ENCODE data around the gene TTC16. TPM values are rescaled to one million over a fixed set of nuclear protein-coding genes. Genes with fewer than 3 reads are reported as not detected.
A peak's percentile ranks its signal among the peaks of the same experiment; 100 is the strongest.

Gene TTC16
- total RNA-seq, 1 donor from 2014 or later: 0.41 TPM

DNA sequence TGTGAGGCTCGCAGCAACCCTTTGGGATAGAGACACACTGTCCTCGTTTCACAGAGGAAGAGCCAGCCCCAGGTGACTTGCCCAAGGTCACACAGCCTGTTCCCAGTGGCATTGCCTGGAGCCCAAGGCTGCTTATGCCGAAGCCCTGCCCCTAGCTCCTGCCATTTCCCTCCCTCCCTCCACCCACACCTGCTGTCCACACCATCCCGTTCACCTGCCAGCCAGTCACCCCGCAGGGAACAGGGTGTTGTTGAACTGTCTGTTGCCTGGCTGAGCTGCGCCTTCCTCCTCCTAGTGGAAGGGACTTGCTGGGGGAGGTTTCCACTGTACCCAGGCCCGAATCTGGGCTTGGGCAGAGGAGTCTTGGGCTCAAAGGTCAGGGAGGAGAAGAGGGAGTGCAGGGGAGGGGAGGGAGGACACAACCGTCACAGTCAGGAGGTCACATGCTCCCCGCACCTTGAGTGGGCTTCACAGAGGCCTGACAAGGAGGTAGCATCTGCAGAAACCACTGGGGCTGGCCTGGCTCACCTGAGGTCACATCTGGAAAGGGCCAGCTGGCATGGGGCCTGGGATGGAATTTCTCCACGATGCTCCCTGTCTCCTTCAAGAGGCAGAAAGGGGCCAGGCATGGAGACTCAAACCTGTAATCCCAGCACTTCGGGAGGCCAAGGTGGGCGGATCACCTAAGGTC is 6.3 kb downstream of the TTC16 start:
- ATAC-seq: no peak
- no peak overlapping the region for H3K27ac ChIP-seq
- H3K4me3 ChIP-seq: no peak overlapping the region
- no peaks in the 10 kb centered on the region for H3K36me3 ChIP-seq
- H3K9me3 ChIP-seq: no peaks in the 10 kb centered on the region
- TF ChIP-seq, protein P1, sequence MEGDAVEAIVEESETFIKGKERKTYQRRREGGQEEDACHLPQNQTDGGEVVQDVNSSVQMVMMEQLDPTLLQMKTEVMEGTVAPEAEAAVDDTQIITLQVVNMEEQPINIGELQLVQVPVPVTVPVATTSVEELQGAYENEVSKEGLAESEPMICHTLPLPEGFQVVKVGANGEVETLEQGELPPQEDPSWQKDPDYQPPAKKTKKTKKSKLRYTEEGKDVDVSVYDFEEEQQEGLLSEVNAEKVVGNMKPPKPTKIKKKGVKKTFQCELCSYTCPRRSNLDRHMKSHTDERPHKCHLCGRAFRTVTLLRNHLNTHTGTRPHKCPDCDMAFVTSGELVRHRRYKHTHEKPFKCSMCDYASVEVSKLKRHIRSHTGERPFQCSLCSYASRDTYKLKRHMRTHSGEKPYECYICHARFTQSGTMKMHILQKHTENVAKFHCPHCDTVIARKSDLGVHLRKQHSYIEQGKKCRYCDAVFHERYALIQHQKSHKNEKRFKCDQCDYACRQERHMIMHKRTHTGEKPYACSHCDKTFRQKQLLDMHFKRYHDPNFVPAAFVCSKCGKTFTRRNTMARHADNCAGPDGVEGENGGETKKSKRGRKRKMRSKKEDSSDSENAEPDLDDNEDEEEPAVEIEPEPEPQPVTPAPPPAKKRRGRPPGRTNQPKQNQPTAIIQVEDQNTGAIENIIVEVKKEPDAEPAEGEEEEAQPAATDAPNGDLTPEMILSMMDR (IDR thresholded peaks at IDR 0.05): no peak
- H3K27me3 ChIP-seq: no peaks in the 10 kb centered on the region
- intact Hi-C loops (cut with DNase I): loop anchor here (10.0 kb wide), 1 partner anchor 227 kb away; no protein-coding TSS in a partner anchor
- DNase-seq: no peak
- peaks cover 10% of the 10 kb centered on the region for H3K4me1 ChIP-seq

- intact Hi-C loops (cut with DNase I): loop anchor here (10.0 kb wide), 1 partner anchor 228 kb away; no protein-coding TSS in a partner anchor
- H3K27me3 ChIP-seq: no peaks in the 10 kb centered on the region
- no peak overlapping the region for H3K27ac ChIP-seq
- DNase-seq (no peak), ATAC-seq (no peak)
- peaks cover 10% of the 10 kb centered on the region for H3K4me1 ChIP-seq
- TF ChIP-seq, protein P1 (IDR thresholded peaks at IDR 0.05): no peak
- H3K36me3 ChIP-seq: no peaks in the 10 kb centered on the region
- no peak overlapping the region for H3K4me3 ChIP-seq
- no peaks in the 10 kb centered on the region for H3K9me3 ChIP-seq
These were observed 7.1 kb downstream of the TTC16 start for GRCh38 chr9:127723013-127723412.

DNA sequence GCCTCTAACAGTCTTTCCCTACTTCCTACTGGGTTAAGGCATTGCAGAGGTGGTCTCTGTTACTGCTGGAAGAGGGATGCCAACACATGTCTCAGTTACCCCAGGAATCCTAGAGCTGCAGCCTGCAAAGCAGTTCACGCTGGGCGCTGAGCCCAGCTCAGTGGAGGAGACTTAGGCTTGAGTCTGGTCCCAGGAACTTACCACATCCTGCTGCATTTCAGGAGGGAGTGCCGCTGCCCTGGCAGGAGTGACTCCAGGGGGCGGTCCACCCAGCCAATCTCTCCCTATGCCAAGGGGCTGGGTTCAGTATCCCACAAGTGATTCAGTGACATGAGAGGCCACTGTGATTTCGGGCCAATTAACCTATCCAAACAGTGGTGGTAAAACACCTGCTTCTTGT is 7.6 kb downstream of the TTC16 start:
- no peaks in the 10 kb centered on the region for H3K27me3 ChIP-seq
- ATAC-seq: peak; percentile 73
- H3K27ac ChIP-seq: no peak overlapping the region
- intact Hi-C loops (cut with DNase I): loop anchor here (10.0 kb wide), 1 partner anchor 229 kb away; no protein-coding TSS in a partner anchor
- no peak for DNase-seq
- no peak overlapping the region for H3K4me3 ChIP-seq
- H3K9me3 ChIP-seq: no peaks in the 10 kb centered on the region
- TF ChIP-seq, protein P1 (IDR thresholded peaks at IDR 0.05): no peak
- peaks cover 10% of the 10 kb centered on the region for H3K4me1 ChIP-seq
- no peaks in the 10 kb centered on the region for H3K36me3 ChIP-seq

GRCh38 chr9:127724012-127724411 is 8.1 kb downstream of the TTC16 start:
- H3K36me3 ChIP-seq: no peaks in the 10 kb centered on the region
- peaks cover 10% of the 10 kb centered on the region for H3K4me1 ChIP-seq
- no peaks in the 10 kb centered on the region for H3K27me3 ChIP-seq
- H3K27ac ChIP-seq: no peak overlapping the region
- ATAC-seq: peak; percentile 48
- H3K4me3 ChIP-seq: no peak overlapping the region
- no peak for DNase-seq
- no peaks in the 10 kb centered on the region for H3K9me3 ChIP-seq
- TF ChIP-seq, protein P1 (IDR thresholded peaks at IDR 0.05): no peak
- intact Hi-C loops (cut with DNase I): loop anchor here (10.0 kb wide), 1 partner anchor 229 kb away; no protein-coding TSS in a partner anchor

DNA sequence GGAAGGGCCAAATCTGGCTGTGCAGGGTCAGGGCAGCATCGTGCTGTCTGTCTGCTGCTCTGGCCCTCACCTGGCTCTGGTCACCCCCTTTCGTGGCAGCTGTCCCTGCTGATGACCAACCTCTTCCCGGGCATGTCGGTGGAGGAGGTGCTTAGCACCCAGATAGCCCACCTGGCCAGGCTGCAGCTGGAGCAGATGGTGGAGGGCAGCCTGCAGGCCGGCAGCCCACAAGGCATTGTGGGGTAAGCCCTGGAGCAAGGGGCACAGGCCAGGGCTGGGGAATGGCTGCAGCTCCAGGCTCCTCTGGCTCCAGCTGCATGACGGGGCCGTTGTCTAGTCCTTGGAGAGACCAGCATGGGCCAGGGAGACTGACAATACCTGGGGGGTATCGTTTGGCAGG is 11.0 kb downstream of the TTC16 start:
- DNase-seq (no peak), ATAC-seq (no peak)
- Histone ChIP-seq H3K36me3 (peaks cover 7% of the 10 kb centered on the region), H3K4me1 (peaks cover 10% of the 10 kb centered on the region), H3K9me3 (no peaks in the 10 kb centered on the region), H3K27ac (no peak overlapping the region), H3K27me3 (no peaks in the 10 kb centered on the region), H3K4me3 (no peak overlapping the region)
- TF ChIP-seq, protein P1 (IDR thresholded peaks at IDR 0.05): no peak
- intact Hi-C loops (cut with DNase I): loop anchor here (10.0 kb wide), 1 partner anchor 232 kb away; no protein-coding TSS in a partner anchor
